Stimulated activated CD4-positive, alpha-beta T cell treated with anti-CD3 and anti-CD28 coated beads, TNF-alpha, amount 100 ng/mL, for 48 hours (primary cell): ENCODE data around the gene MYL4.
"Not testable (repeated sequence)": the region's sequence is repeated elsewhere in the genome, so short reads cannot be mapped to it uniquely, and the experiment has no call there.

Experiments
- DNase-seq, 3 donors: peaks; one replicate each; pipeline ENCODE4 v3.0.0-alpha.2; 2020; ENCODE audit warnings: low read depth in 3 of 3

MYL4 gene

DNA sequence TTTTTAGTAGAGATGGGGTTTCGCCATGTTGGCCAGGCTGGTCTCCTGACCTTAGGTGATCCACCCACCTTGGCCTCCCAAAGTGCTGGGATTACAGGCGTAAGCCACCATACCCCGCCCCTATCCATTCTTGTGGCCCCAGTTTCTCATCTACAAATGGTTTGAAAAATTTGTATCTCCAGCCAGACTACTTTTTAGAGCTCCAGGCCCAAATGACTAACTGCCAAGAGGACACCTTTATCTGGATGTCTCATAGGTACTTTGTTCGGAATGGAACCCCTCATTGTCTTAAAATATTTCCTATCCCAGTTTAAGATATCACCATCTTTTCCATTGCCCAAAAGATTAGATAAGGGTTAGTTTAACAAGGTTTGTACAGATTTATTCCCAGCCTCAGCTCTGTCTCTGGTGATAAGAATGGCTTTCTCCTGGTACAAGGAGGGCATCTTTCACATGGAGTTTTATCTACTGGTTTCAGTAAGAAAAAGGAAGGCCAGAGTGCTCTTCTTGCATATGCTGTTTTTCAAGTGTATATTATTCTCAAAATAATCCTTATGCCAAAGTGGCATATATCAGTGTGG lies 15.1 kb upstream of the MYL4 start:
- no peak for DNase-seq

DNA sequence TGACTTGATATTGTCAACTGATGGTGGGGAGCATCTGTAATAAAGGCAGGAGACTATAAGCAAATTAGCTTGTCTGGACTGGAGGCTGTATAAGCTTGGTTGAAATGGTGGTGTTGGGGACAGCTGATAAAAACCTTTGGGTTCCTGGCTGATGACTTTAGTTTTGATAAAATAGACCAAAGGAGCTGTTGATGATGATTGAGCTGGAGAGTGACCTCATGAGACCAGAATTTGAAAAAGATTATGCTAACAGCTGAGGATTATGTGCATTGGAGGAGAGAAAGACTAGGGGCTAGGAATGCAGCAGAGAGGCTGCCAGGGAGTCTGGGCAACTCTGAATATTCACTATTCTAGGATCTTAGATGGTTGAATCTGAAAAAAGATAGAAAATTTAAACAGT lies 11.3 kb upstream of the MYL4 start:
- no peak for DNase-seq

GRCh38 chr17:47199627-47200324 lies 9.4 kb upstream of the MYL4 start:
- no peak for DNase-seq

- no peak for DNase-seq
Observed at GRCh38 chr17:47200325-47200664, 8.9 kb upstream of the MYL4 start.

- DNase-seq: no peak
Observed at GRCh38 chr17:47201166-47201565, 8.0 kb upstream of the MYL4 start.

DNA sequence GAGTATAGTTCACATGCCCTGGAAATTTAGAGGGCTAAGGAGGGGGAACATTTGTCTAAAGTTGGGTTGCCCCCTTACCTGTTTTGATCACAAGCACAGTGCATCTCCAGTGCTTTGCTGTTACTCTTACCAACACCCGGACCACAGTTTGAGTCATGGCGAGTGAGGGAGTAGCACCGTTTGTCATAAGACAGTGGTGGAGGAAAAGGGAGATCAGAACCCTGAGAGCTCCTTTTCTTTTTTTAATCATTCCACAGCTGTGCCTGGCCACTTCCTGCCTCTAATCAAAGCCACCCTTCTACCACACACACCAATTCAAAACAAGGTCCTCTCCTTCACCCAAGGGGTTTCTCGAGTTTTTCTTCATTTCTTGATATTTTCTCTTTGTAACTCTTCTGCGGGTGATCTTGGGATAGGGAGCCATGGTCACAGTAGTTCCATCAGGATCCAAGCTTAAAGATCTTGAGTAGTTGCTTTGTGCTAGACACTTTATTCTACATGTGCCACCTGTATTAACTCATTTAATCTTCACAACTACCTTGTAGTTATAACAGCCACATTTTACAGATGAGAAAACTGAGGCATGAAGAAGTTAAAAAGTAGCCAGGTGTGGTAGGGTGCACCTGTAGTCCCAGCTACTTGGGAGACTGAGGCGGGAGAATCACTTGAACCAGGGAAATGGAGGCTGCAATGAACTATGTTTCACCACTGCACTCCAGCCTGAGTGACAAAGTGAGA lies 5.0 kb upstream of the MYL4 start:
- peak in 1 of 3 donors; percentile 57 for DNase-seq

DNA sequence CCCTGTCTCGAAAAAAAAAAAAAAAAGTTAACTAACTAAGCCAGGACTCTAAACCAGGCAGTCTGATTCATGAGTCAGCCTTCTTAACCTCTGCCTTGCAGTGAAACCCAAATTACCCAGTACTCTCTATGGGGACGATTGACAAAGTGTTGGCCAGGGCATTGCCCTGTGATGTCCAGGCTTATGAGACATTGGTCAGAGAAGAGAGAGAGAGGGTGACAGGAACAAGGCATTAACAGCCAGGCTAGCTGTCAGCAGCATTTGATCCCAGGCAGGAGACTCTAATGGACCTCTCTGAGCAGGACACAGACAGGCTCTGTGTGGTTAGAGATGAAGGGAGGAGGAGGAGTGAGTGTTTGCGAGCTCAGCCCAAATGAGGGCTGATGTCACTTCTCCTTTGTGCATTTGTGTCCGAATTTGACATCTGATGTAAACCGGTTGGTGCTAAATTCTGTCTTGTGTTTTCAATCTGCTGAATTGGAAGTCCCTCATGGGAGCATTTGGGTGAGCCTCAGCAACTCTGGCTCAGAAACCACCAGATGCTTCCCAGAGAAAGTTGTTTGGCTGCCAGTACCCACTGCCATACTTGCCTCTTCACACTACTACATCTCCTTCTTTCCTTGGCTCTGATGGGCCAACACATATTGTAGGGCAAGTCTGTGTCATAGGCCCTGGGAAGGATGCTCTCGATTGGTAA lies 4.3 kb upstream of the MYL4 start:
- DNase-seq: no peak

DNA sequence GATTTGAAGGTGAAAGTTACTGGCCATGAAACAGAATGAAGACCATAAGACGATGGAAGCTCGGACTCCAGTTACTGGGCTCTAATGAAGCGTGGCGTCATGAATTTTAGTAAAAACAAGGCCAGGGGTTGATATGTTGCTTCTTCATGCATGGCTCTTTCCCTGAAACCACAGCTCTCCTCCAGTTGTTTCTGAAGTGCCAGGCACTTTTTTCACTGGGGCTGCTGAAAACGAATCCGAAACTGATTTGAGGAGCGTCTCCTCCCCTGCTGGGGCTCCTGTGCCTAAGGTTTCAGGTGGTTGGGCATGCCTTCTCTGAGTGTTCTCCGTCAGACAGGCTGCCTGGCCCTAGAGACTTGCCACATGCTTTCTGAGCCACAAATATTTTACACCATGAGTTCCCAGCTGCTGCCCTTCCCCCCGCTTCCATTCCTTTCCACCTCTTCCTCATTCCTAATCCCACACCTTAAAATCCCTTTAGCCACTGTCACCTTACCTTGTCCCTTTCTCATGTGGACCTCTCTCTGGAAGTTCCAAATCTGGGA lies 3.7 kb upstream of the MYL4 start:
- peak in 2 of 3 donors; percentile 39 to 59 for DNase-seq

DNA sequence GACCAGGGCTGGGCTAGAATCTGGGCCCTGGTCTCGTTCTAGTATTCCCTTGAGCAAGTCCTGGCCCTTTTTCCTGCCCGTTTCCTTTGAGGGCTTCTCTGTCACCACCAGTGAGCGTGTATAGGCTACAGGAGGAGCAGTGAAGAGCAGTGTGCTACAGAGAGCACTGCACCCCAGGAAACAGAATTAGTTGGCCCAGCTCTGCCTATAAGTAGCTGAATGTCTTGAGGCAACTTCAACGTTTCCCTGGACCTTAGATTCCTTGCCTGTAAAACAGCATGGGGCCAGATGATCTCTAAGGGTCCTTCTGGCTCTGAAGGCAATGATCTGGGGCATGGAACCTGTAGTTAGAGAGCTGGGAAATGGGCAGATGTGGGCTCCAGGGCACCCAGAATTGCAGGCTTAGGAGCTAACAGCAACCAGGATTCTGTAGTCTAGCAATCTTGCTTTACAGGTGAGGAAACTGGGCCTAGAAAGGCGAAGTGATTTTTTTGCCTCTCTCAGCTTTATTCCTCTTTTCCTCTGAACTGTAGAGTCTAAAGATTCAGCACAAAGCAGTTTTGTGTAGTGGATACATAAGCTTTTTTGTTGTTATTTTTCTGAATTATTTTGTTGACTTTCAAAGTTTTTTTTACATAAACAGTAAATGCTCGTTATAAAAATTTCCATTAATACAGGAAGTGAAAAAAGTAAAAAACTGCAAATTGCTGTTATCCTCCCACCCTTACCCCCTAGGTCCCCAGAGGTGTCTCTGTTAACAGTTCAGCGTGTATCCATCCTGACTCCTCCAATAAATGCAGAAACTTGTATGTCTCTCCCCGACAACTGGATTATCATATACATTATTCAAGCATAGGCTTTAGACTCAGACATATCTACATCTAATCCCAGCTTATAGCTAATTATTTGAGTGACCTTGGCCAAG lies 1.7 kb upstream of the MYL4 start:
- no peak for DNase-seq

DNA sequence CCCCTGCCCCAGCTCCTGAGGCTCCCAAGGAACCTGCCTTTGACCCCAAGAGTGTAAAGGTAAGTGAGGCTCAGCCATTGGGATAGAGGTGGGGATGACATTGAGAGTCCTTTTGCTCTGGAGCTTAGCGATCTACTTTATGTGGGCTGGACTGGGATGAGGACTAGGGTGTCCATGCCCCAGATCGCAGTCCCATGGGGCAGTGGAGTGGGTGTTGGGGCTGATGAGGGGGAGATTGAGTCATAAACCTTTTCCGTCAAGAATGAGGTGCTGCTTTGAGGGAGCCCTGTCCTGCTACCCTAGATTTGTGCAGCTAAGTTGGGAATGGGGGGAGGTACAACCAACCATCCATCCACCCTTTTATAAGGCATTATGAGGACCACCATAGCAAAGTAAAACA lies 351 bp downstream of the MYL4 start:
- DNase-seq: no peak

DNA sequence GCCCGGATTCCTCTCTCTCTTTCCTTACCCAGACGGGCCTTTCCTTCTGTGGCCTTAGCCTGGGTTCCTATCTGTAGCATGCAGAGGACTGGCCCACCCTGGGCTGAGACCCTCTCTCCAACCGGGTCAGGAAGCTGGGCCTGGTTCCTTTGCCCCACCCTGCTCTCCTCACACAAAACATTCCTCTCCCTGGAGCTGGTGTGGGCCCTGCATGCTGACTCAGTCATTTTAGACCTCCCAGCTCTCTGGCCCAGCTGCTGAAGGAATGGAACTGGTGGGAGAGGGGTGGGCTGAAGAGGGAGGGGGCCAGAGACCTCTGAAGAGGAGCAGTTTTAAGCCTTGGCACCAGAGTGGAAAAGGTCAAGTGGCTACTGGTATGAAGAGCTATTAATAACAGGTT lies 957 bp downstream of the MYL4 start:
- no peak for DNase-seq

GRCh38 chr17:47210779-47211178 lies 1.6 kb downstream of the MYL4 start:
- DNase-seq: no peak

- no peak for DNase-seq
Observed at GRCh38 chr17:47212458-47212857, 3.3 kb downstream of the MYL4 start.

- no peak for DNase-seq
Observed at GRCh38 chr17:47213540-47213939, 4.4 kb downstream of the MYL4 start.

GRCh38 chr17:47214931-47215330 lies 5.8 kb downstream of the MYL4 start:
- DNase-seq: no peak

GRCh38 chr17:47216821-47217220 lies 7.7 kb downstream of the MYL4 start:
- DNase-seq: not testable (repeated sequence)

DNA sequence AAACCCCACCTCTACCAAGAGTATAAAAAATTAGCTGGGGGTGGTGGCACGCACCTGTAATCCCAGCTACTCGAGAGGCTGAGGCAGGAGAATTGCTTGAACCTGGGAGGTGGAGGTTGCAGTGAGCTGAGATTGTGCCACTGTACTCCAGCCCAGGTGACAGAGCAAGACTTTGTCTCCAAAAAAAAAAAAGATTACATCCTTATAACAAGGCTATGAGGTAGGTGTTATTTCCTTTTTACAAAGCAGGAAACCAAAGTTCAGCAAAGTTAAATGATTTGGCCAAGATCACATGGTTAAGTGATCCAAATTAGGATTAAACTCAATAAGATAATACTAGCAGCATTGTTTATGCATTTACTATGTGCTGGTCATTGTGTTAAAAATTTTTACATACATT lies 8.1 kb downstream of the MYL4 start:
- not testable (repeated sequence) for DNase-seq

- no peak for DNase-seq
Observed at GRCh38 chr17:47218896-47219430, 9.8 kb downstream of the MYL4 start.

GRCh38 chr17:47219621-47220475 lies 10.7 kb downstream of the MYL4 start:
- no peak for DNase-seq

GRCh38 chr17:47220531-47220999 lies 11.4 kb downstream of the MYL4 start:
- no peak for DNase-seq
